ENCODE data around the gene ADARB1.

ADARB1 gene

GRCh38 chr21:45040157-45040711 lies 34.1 kb upstream of the ADARB1 start:
- H3K4me3 ChIP-seq (ENCODE audit: low read length in 2 of 2): no peak overlapping the region
- H3K27ac ChIP-seq (ENCODE audit: low read depth in 2 of 2, low read length in 2 of 2): peak overlapping the region in 1 of 2 donors; percentile 4
- no peak overlapping the region for H3K9ac ChIP-seq (ENCODE audit: low read depth in 1 of 2, low read length in 2 of 2)

GRCh38 chr21:45040739-45041138 lies 33.6 kb upstream of the ADARB1 start:
- Histone ChIP-seq H3K36me3 (ENCODE audit: control insufficient read depth in 2 of 2, insufficient read depth in 2 of 2, low read length in 2 of 2) (no peaks in the 10 kb centered on the region), H3K27me3 (ENCODE audit: control insufficient read depth in 2 of 2, insufficient read depth in 2 of 2, low read length in 2 of 2) (no peaks in the 10 kb centered on the region), H3K9ac (ENCODE audit: low read depth in 1 of 2, low read length in 2 of 2) (no peak overlapping the region), H3K27ac (ENCODE audit: low read depth in 2 of 2, low read length in 2 of 2) (peak overlapping the region in 1 of 2 donors; percentile 4), H3K9me3 (ENCODE audit: control insufficient read depth in 2 of 2, low read length in 2 of 2) (peaks cover 0 to 2% of the 10 kb centered on the region in 2 donors), H3K4me3 (ENCODE audit: low read length in 2 of 2) (no peak overlapping the region), H3K4me1 (ENCODE audit: control insufficient read depth in 2 of 2, insufficient read depth in 2 of 2, low read length in 2 of 2) (peaks cover 0 to 6% of the 10 kb centered on the region in 2 donors)

More at GRCh38 chr21:45040157-45040711, 34.1 kb upstream of the ADARB1 start:
- no peaks in the 10 kb centered on the region for H3K27me3 ChIP-seq (ENCODE audit: control insufficient read depth in 2 of 2, insufficient read depth in 2 of 2, low read length in 2 of 2)
- peaks cover 0 to 6% of the 10 kb centered on the region in 2 donors for H3K4me1 ChIP-seq (ENCODE audit: control insufficient read depth in 2 of 2, insufficient read depth in 2 of 2, low read length in 2 of 2)
- H3K36me3 ChIP-seq (ENCODE audit: control insufficient read depth in 2 of 2, insufficient read depth in 2 of 2, low read length in 2 of 2): no peaks in the 10 kb centered on the region
- H3K9me3 ChIP-seq (ENCODE audit: control insufficient read depth in 2 of 2, low read length in 2 of 2): peaks cover 0 to 2% of the 10 kb centered on the region in 2 donors

DNA sequence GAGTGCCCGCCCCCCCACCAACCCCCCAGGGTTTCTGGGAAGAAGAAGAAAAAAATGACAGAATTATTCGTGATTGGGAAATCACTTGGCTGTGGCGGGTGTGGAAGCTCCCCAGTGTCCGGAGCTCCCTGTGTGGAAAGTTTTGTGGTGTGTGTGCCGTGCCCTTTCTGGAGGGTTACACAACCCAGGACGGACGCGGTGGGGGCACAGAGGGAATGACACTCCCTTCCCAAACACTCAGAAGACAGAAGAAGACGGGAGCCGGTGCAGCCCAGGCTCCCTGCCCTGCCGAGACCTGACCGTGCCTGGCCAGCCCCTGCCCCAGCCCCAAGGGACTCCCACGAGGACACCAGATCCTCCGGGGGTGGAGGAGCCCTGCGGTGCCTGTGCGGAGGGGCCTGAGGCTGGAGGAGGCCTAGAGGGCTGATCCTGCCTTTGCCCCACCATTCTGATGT lies 33.0 kb upstream of the ADARB1 start:
- no peaks in the 10 kb centered on the region for H3K36me3 ChIP-seq (ENCODE audit: control insufficient read depth in 2 of 2, insufficient read depth in 2 of 2, low read length in 2 of 2)
- no peak overlapping the region for H3K4me3 ChIP-seq (ENCODE audit: low read length in 2 of 2)
- peak overlapping the region in 1 of 2 donors; percentile 6 for H3K9ac ChIP-seq (ENCODE audit: low read depth in 1 of 2, low read length in 2 of 2)
- H3K27me3 ChIP-seq (ENCODE audit: control insufficient read depth in 2 of 2, insufficient read depth in 2 of 2, low read length in 2 of 2): no peaks in the 10 kb centered on the region
- H3K9me3 ChIP-seq (ENCODE audit: control insufficient read depth in 2 of 2, low read length in 2 of 2): peaks cover 0 to 2% of the 10 kb centered on the region in 2 donors
- H3K27ac ChIP-seq (ENCODE audit: low read depth in 2 of 2, low read length in 2 of 2): no peak overlapping the region
- peaks cover 0 to 6% of the 10 kb centered on the region in 2 donors for H3K4me1 ChIP-seq (ENCODE audit: control insufficient read depth in 2 of 2, insufficient read depth in 2 of 2, low read length in 2 of 2)

DNA sequence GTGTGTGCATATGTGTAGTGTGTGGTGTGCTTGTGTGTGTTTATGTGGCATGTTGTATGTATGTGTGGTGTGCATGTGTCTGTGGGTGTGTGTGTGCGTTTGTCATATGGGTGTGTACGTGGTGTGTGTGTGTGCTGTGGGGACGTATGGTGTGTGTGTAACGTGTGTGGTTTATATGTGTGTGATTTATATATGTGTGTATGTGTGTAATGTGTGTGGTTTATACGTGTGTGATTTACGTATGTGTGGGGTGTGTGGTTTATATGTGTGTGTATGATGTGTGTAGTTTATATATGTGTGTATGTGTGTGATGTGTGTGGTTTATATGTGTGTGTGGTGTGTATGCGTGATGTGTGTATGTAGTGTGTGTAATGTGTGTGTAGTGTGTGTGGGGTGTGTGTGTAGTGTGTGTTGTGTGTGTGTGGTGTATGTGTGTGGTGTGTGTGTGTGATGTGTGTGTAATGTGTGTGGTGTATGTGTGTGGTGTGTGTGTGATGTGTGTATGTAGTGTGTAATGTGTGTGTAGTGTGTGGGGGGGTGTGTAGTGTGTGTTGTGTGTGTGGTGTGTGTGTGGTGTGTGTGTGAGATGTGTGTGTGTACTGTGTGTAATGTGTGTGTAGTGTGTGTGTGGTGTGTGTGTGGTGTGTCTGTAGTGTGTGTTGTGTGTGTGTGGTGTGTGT lies 32.3 kb upstream of the ADARB1 start:
- H3K9ac ChIP-seq (ENCODE audit: low read depth in 1 of 2, low read length in 2 of 2): peak overlapping the region in 1 of 2 donors; percentile 6
- peaks cover 0 to 2% of the 10 kb centered on the region in 2 donors for H3K9me3 ChIP-seq (ENCODE audit: control insufficient read depth in 2 of 2, low read length in 2 of 2)
- H3K4me1 ChIP-seq (ENCODE audit: control insufficient read depth in 2 of 2, insufficient read depth in 2 of 2, low read length in 2 of 2): peaks cover 0 to 6% of the 10 kb centered on the region in 2 donors
- H3K4me3 ChIP-seq (ENCODE audit: low read length in 2 of 2): no peak overlapping the region
- H3K36me3 ChIP-seq (ENCODE audit: control insufficient read depth in 2 of 2, insufficient read depth in 2 of 2, low read length in 2 of 2): no peaks in the 10 kb centered on the region
- no peak overlapping the region for H3K27ac ChIP-seq (ENCODE audit: low read depth in 2 of 2, low read length in 2 of 2)
- no peaks in the 10 kb centered on the region for H3K27me3 ChIP-seq (ENCODE audit: control insufficient read depth in 2 of 2, insufficient read depth in 2 of 2, low read length in 2 of 2)

GRCh38 chr21:45042664-45043161 lies 31.7 kb upstream of the ADARB1 start:
- Histone ChIP-seq H3K27ac (ENCODE audit: low read depth in 2 of 2, low read length in 2 of 2) (no peak overlapping the region), H3K36me3 (ENCODE audit: control insufficient read depth in 2 of 2, insufficient read depth in 2 of 2, low read length in 2 of 2) (no peaks in the 10 kb centered on the region), H3K4me1 (ENCODE audit: control insufficient read depth in 2 of 2, insufficient read depth in 2 of 2, low read length in 2 of 2) (peaks cover 0 to 6% of the 10 kb centered on the region in 2 donors), H3K9ac (ENCODE audit: low read depth in 1 of 2, low read length in 2 of 2) (no peak overlapping the region), H3K9me3 (ENCODE audit: control insufficient read depth in 2 of 2, low read length in 2 of 2) (peaks cover 0 to 5% of the 10 kb centered on the region in 2 donors), H3K4me3 (ENCODE audit: low read length in 2 of 2) (no peak overlapping the region), H3K27me3 (ENCODE audit: control insufficient read depth in 2 of 2, insufficient read depth in 2 of 2, low read length in 2 of 2) (no peaks in the 10 kb centered on the region)

GRCh38 chr21:45043541-45044020 lies 30.8 kb upstream of the ADARB1 start:
- Histone ChIP-seq H3K4me1 (ENCODE audit: control insufficient read depth in 2 of 2, insufficient read depth in 2 of 2, low read length in 2 of 2) (peaks cover 0 to 6% of the 10 kb centered on the region in 2 donors), H3K27me3 (ENCODE audit: control insufficient read depth in 2 of 2, insufficient read depth in 2 of 2, low read length in 2 of 2) (no peaks in the 10 kb centered on the region), H3K4me3 (ENCODE audit: low read length in 2 of 2) (no peak overlapping the region), H3K9ac (ENCODE audit: low read depth in 1 of 2, low read length in 2 of 2) (no peak overlapping the region), H3K36me3 (ENCODE audit: control insufficient read depth in 2 of 2, insufficient read depth in 2 of 2, low read length in 2 of 2) (no peaks in the 10 kb centered on the region), H3K9me3 (ENCODE audit: control insufficient read depth in 2 of 2, low read length in 2 of 2) (peaks cover 0 to 5% of the 10 kb centered on the region in 2 donors), H3K27ac (ENCODE audit: low read depth in 2 of 2, low read length in 2 of 2) (no peak overlapping the region)

DNA sequence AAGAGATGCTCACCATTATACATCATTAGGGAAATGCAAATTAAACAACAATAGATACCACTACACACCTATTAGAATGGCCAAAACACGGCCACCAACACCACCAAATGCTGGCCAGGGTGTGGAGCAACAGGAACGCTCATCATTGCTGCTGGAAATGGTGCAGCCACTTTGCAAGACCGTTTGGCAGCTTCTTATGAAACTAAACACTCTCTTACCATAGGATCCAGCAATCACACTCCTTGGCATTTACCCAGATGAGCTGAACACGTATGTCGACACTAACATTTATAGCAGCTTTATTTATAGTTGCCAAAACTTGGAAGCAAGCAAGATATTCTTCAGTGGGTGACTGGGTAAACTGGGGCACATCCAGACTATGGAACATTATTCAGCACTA lies 28.9 kb upstream of the ADARB1 start:
- Histone ChIP-seq H3K4me3 (ENCODE audit: low read length in 2 of 2) (no peak overlapping the region), H3K36me3 (ENCODE audit: control insufficient read depth in 2 of 2, insufficient read depth in 2 of 2, low read length in 2 of 2) (no peaks in the 10 kb centered on the region), H3K9ac (ENCODE audit: low read depth in 1 of 2, low read length in 2 of 2) (no peak overlapping the region), H3K27ac (ENCODE audit: low read depth in 2 of 2, low read length in 2 of 2) (no peak overlapping the region), H3K9me3 (ENCODE audit: control insufficient read depth in 2 of 2, low read length in 2 of 2) (peaks cover 0 to 5% of the 10 kb centered on the region in 2 donors), H3K4me1 (ENCODE audit: control insufficient read depth in 2 of 2, insufficient read depth in 2 of 2, low read length in 2 of 2) (peaks cover 0 to 6% of the 10 kb centered on the region in 2 donors), H3K27me3 (ENCODE audit: control insufficient read depth in 2 of 2, insufficient read depth in 2 of 2, low read length in 2 of 2) (no peaks in the 10 kb centered on the region)

GRCh38 chr21:45047257-45047656 lies 27.1 kb upstream of the ADARB1 start:
- no peak overlapping the region for H3K27ac ChIP-seq (ENCODE audit: low read depth in 2 of 2, low read length in 2 of 2)
- H3K9me3 ChIP-seq (ENCODE audit: control insufficient read depth in 2 of 2, low read length in 2 of 2): peaks cover 0 to 5% of the 10 kb centered on the region in 2 donors
- no peaks in the 10 kb centered on the region for H3K27me3 ChIP-seq (ENCODE audit: control insufficient read depth in 2 of 2, insufficient read depth in 2 of 2, low read length in 2 of 2)
- H3K4me1 ChIP-seq (ENCODE audit: control insufficient read depth in 2 of 2, insufficient read depth in 2 of 2, low read length in 2 of 2): peaks cover 0 to 2% of the 10 kb centered on the region in 2 donors
- no peak overlapping the region for H3K9ac ChIP-seq (ENCODE audit: low read depth in 1 of 2, low read length in 2 of 2)
- no peaks in the 10 kb centered on the region for H3K36me3 ChIP-seq (ENCODE audit: control insufficient read depth in 2 of 2, insufficient read depth in 2 of 2, low read length in 2 of 2)
- H3K4me3 ChIP-seq (ENCODE audit: low read length in 2 of 2): no peak overlapping the region

DNA sequence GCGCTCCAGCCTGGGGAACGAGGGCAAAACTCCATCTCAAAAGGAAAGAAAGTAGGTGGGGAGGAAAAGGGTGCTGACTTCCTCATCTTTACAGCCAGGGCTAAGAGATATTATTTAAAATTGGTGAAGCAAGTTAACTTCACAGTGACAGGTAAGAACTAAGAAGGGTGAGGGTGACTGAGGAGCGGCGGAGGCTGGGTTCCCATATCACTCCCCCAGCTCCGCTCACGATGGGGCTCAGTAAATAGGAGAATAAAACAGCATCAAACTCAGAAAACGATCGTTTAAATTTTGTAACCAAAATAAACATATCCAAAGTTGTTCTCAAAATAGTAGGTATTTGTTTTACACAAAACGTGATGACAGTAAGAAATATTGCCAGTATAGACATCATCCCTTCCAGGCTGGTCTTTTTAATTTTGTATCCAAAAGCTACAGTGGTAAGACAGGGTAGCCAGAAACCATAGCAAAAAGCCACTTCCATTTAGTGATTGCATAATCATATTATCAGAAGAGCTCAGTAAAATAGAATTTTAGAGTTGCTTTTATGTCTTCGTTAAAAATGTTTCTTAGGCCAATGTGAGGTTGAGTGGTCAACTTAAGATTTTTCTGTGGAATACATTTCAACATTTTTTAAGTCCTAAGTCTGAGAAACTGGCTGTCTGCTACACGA lies 26.2 kb upstream of the ADARB1 start:
- Histone ChIP-seq H3K4me1 (ENCODE audit: control insufficient read depth in 2 of 2, insufficient read depth in 2 of 2, low read length in 2 of 2) (peaks cover 0 to 2% of the 10 kb centered on the region in 2 donors), H3K27ac (ENCODE audit: low read depth in 2 of 2, low read length in 2 of 2) (no peak overlapping the region), H3K9ac (ENCODE audit: low read depth in 1 of 2, low read length in 2 of 2) (no peak overlapping the region), H3K36me3 (ENCODE audit: control insufficient read depth in 2 of 2, insufficient read depth in 2 of 2, low read length in 2 of 2) (no peaks in the 10 kb centered on the region), H3K9me3 (ENCODE audit: control insufficient read depth in 2 of 2, low read length in 2 of 2) (peaks cover 0 to 5% of the 10 kb centered on the region in 2 donors), H3K4me3 (ENCODE audit: low read length in 2 of 2) (no peak overlapping the region), H3K27me3 (ENCODE audit: control insufficient read depth in 2 of 2, insufficient read depth in 2 of 2, low read length in 2 of 2) (no peaks in the 10 kb centered on the region)

DNA sequence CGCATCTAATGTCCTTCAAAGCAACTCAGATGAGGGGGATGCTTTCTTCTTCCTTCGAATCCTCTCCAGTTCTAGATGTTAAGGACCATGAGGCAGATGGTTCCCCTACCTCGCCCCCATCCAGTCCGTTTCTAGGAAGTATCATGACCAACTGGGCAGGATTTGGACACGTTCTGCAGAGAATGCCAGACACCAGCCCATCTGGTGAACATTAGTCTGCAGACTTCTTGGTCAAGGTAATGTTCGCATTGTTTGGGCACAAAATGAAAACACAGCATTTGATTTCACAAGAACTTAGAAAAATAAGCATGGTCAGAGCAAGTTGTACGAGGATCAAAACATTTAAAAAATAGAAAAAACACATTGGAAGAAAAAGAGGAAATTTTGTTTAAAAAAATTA lies 25.4 kb upstream of the ADARB1 start:
- peaks cover 0 to 5% of the 10 kb centered on the region in 2 donors for H3K9me3 ChIP-seq (ENCODE audit: control insufficient read depth in 2 of 2, low read length in 2 of 2)
- H3K27me3 ChIP-seq (ENCODE audit: control insufficient read depth in 2 of 2, insufficient read depth in 2 of 2, low read length in 2 of 2): peaks cover 0 to 3% of the 10 kb centered on the region in 2 donors
- H3K4me1 ChIP-seq (ENCODE audit: control insufficient read depth in 2 of 2, insufficient read depth in 2 of 2, low read length in 2 of 2): peaks cover 1 to 2% of the 10 kb centered on the region in 2 donors
- H3K9ac ChIP-seq (ENCODE audit: low read depth in 1 of 2, low read length in 2 of 2): no peak overlapping the region
- no peak overlapping the region for H3K4me3 ChIP-seq (ENCODE audit: low read length in 2 of 2)
- no peak overlapping the region for H3K27ac ChIP-seq (ENCODE audit: low read depth in 2 of 2, low read length in 2 of 2)
- no peaks in the 10 kb centered on the region for H3K36me3 ChIP-seq (ENCODE audit: control insufficient read depth in 2 of 2, insufficient read depth in 2 of 2, low read length in 2 of 2)
